Suprapubic skin (tissue), 3 donors: ENCODE measurements around the gene CSN3.

Experiments used
- POLR2AphosphoS5 ChIP-seq, 3 donors: sonication (generic); formaldehyde crosslinking; IDR thresholded peaks; one replicate each; pipeline ENCODE4 v1.6.1; 2017; ENCODE audit warnings: antibody characterized with exemption in 3 of 3
- TF ChIP-seq, protein P1 (sequence below), 2 donors: fragments of 200-600 bp in 1 of 2; fragments of 450-650 bp in 1 of 2; sonication (generic) in 1 of 2; IDR thresholded peaks; one replicate each; pipeline ENCODE4 v1.5.1; 2016 to 2019; ENCODE audit warnings: antibody characterized with exemption in 2 of 2, mild to moderate bottlenecking in 1 of 2, moderate library complexity in 1 of 2

DNA sequence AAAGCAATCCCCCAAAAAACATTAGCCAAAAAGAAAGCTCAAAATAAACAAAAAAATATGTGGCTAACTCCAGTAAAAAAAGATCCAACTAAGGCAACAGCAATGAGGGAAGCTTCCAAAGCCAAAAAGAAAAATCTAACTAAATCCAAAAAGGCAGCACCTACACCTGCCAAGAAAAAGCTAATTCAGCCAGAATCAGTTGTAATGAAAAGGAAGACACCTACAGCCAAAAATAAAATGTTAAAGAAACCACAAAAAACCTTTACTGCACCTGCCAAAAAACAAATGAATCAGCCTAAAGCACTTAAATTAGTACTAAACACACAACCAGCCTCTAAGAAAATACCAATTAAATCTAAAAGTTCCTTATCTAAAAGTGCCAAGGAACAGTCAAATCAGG, 55.2 kb downstream of the CSN3 start:
- TF ChIP-seq, protein P1, sequence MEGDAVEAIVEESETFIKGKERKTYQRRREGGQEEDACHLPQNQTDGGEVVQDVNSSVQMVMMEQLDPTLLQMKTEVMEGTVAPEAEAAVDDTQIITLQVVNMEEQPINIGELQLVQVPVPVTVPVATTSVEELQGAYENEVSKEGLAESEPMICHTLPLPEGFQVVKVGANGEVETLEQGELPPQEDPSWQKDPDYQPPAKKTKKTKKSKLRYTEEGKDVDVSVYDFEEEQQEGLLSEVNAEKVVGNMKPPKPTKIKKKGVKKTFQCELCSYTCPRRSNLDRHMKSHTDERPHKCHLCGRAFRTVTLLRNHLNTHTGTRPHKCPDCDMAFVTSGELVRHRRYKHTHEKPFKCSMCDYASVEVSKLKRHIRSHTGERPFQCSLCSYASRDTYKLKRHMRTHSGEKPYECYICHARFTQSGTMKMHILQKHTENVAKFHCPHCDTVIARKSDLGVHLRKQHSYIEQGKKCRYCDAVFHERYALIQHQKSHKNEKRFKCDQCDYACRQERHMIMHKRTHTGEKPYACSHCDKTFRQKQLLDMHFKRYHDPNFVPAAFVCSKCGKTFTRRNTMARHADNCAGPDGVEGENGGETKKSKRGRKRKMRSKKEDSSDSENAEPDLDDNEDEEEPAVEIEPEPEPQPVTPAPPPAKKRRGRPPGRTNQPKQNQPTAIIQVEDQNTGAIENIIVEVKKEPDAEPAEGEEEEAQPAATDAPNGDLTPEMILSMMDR (IDR thresholded peaks at IDR 0.05) = no peak
- no peak for TF ChIP-seq POLR2AphosphoS5 (IDR thresholded peaks at IDR 0.05)
